K562 (cell line): ENCODE data around the gene TIGAR. TPM values are rescaled to one million over a fixed set of nuclear protein-coding genes. Genes with fewer than 3 reads are reported as not detected.
A peak's percentile ranks its signal among the peaks of the same experiment; 100 is the strongest.

Source experiments
- ASH1L ChIP-seq: fragments of 450-650 bp; IDR thresholded peaks from 2 replicates; pipeline ENCODE4 v1.6.1; 2018; ENCODE audit warnings: borderline replicate concordance, mild to moderate bottlenecking, low read depth; ENCODE audit not compliant: partially characterized antibody
- CCAR2 ChIP-seq: fragments of 200-400 bp; formaldehyde crosslinking; IDR thresholded peaks from 2 replicates; pipeline ENCODE4 v1.6.1; 2017; ENCODE audit warnings: mild to moderate bottlenecking, low read depth, low read length
- DACH1 ChIP-seq: fragments of 450-650 bp; IDR thresholded peaks from 2 replicates; pipeline ENCODE4 v1.6.1; 2018; ENCODE audit not compliant: partially characterized antibody
- EHMT2 ChIP-seq: fragments of 450-650 bp; IDR thresholded peaks from 2 replicates; pipeline ENCODE4 v1.6.1; 2018; ENCODE audit warnings: antibody characterized with exemption
- ESRRB ChIP-seq: fragments of 250-450 bp; sonication (Bioruptor Pico); IDR thresholded peaks from 2 replicates; pipeline ENCODE4 v1.5.0; 2020; ENCODE audit warnings: mild to moderate bottlenecking, moderate library complexity, borderline replicate concordance
- FOXA1 ChIP-seq: fragments of 450-650 bp; IDR thresholded peaks from 2 replicates; pipeline ENCODE4 v1.6.1; 2016; ENCODE audit warnings: mild to moderate bottlenecking, borderline replicate concordance
- KDM1A ChIP-seq, 2 experiments: fragments of 450-650 bp; IDR thresholded peaks; 2 replicates each; pipeline ENCODE4 v1.6.1; 2016; ENCODE audit warnings: mild to moderate bottlenecking in 2 of 2
- KLF10 ChIP-seq: fragments of 250-450 bp; sonication (Bioruptor Pico); IDR thresholded peaks from 2 replicates; pipeline ENCODE4 v1.6.1; 2021; ENCODE audit warnings: matching md5 sums
- MTF1 ChIP-seq: fragments of 250-450 bp; sonication (Bioruptor Pico); IDR thresholded peaks from 2 replicates; pipeline ENCODE4 v1.9.0; 2021; ENCODE audit warnings: moderate library complexity, mild to moderate bottlenecking, inconsistent platforms, borderline replicate concordance
- NR1H2 ChIP-seq: sonication (generic); formaldehyde crosslinking; IDR thresholded peaks from 2 replicates; pipeline ENCODE4 v1.4.0; 2020; ENCODE audit warnings: mild to moderate bottlenecking, missing genetic modification reagents
- PYGO2 ChIP-seq: fragments of 450-650 bp; IDR thresholded peaks from 2 replicates; pipeline ENCODE4 v1.6.1; 2016; ENCODE audit warnings: mild to moderate bottlenecking, missing genetic modification characterization, moderate library complexity, missing compliant biosample characterization
- SOX6 ChIP-seq: fragments of 450-650 bp; IDR thresholded peaks from 2 replicates; pipeline ENCODE4 v1.6.1; 2014; ENCODE audit warnings: mild to moderate bottlenecking
- SRSF1 ChIP-seq: fragments of 200-400 bp; formaldehyde crosslinking; IDR thresholded peaks from 2 replicates; pipeline ENCODE4 v1.6.1; 2017; ENCODE audit warnings: mild to moderate bottlenecking, low read depth, low read length, moderate library complexity
- TCF7L2 ChIP-seq: fragments of 150-350 bp; IDR thresholded peaks from 2 replicates; pipeline ENCODE4 v1.6.1; 2016; ENCODE audit warnings: low read depth, mild to moderate bottlenecking, low read length, moderate library complexity
- TCFL5 ChIP-seq: fragments of 250-450 bp; sonication (Bioruptor Pico); conservative IDR thresholded peaks from 2 replicates; pipeline ENCODE4 v1.6.1; 2021; ENCODE audit warnings: mild to moderate bottlenecking, moderate library complexity, matching md5 sums
- TEAD4 ChIP-seq, 2 experiments: sonication (generic) in 1 of 2; formaldehyde crosslinking in 1 of 2; IDR thresholded peaks; 2 replicates each; pipeline versions ENCODE4 v1.6.1 to v1.8.0; 2012 to 2022; ENCODE audit warnings: borderline replicate concordance in 1 of 2, inconsistent platforms in 1 of 2, low read length in 1 of 2, mild to moderate bottlenecking in 1 of 2, missing genetic modification reagents in 1 of 2
- XRCC4 ChIP-seq: IDR thresholded peaks from one replicate; pipeline ENCODE4 v1.6.1; 2011; ENCODE audit not compliant: insufficient read depth, insufficient read length; ENCODE audit errors: extremely low read depth
- ZC3H11A ChIP-seq: IDR thresholded peaks from 2 replicates; pipeline ENCODE4 v1.6.1; 2012; ENCODE audit warnings: low read depth, low read length, improper control_type of control experiment
- ZNF695 ChIP-seq: fragments of 450-650 bp; formaldehyde crosslinking; IDR thresholded peaks from 2 replicates; pipeline ENCODE4 v1.4.0; 2020; ENCODE audit warnings: mild to moderate bottlenecking, moderate library complexity
- ZNF778 ChIP-seq: fragments of 450-650 bp; formaldehyde crosslinking; IDR thresholded peaks from 2 replicates; pipeline ENCODE4 v1.4.0; 2020; ENCODE audit warnings: mild to moderate bottlenecking, moderate library complexity
- polyA plus RNA-seq, 8 experiments: library from polyadenylated mRNA; depleted of rRNA in 4 of 8; stranded (reverse) in 5 of 8; unstranded in 3 of 8; fragments of >200 nt; fragmentation: Nextera tagmentation in 2 of 8; fragmentation: Illumina TruSeq in 1 of 8; extraction: Ambion mirVana in 2 of 8; extraction: Trizol in 1 of 8; gene quantifications; 2 replicates each; pipeline versions ENCODE4 v1.2.1 to v1.2.3, GENCODE V29; 2011 to 2014; ENCODE audit warnings: inconsistent platforms in 1 of 8, missing spikeins in 1 of 8
- total RNA-seq, 7 experiments: library from RNA; depleted of rRNA in 6 of 7; stranded (reverse); fragments of >200 nt in 6 of 7; fragmentation: Illumina TruSeq in 2 of 7; extraction: Trizol in 2 of 7; gene quantifications; 2 replicates each; pipeline versions ENCODE4 v1.2.1 to v1.2.3, GENCODE V29; 2011 to 2021; ENCODE audit warnings: low replicate concordance in 1 of 7
- TF ChIP-seq, protein P1 (sequence below): sonication (generic); formaldehyde crosslinking; IDR thresholded peaks from 2 replicates; pipeline ENCODE4 v1.8.1; 2023; ENCODE audit warnings: mild to moderate bottlenecking, missing genetic modification reagents, moderate library complexity
- TF ChIP-seq, protein P2 (sequence below), 3 experiments: fragments of 200-800 bp in 1 of 3; sonication (Bioruptor generic) in 1 of 3; sonication (generic) in 1 of 3; formaldehyde crosslinking in 1 of 3; IDR thresholded peaks; 2 replicates each; pipeline versions ENCODE4 v1.6.1 to v1.8.0; 2016 to 2022; ENCODE audit warnings: mild to moderate bottlenecking in 2 of 3, missing compliant biosample characterization in 2 of 3, missing genetic modification characterization in 2 of 3, missing genetic modification reagents in 1 of 3
- TF ChIP-seq, protein P3 (sequence below): fragments of 250-450 bp; sonication (Bioruptor Pico); IDR thresholded peaks from 2 replicates; pipeline ENCODE4 v1.8.0; 2021; ENCODE audit warnings: moderate library complexity, mild to moderate bottlenecking, inconsistent platforms
- TF ChIP-seq, protein P4 (sequence below): sonication (generic); formaldehyde crosslinking; IDR thresholded peaks from 2 replicates; pipeline ENCODE4 v1.8.0; 2022; ENCODE audit warnings: missing genetic modification reagents, mild to moderate bottlenecking, borderline replicate concordance

TIGAR gene
- total and polyA plus RNA-seq, 9 of the 15 experiments (the other 6 are each of a cell fraction or from before 2014, with no cell fraction given), result 0.11 to 1.0 (median 0.53) TPM; not detected in 2

DNA sequence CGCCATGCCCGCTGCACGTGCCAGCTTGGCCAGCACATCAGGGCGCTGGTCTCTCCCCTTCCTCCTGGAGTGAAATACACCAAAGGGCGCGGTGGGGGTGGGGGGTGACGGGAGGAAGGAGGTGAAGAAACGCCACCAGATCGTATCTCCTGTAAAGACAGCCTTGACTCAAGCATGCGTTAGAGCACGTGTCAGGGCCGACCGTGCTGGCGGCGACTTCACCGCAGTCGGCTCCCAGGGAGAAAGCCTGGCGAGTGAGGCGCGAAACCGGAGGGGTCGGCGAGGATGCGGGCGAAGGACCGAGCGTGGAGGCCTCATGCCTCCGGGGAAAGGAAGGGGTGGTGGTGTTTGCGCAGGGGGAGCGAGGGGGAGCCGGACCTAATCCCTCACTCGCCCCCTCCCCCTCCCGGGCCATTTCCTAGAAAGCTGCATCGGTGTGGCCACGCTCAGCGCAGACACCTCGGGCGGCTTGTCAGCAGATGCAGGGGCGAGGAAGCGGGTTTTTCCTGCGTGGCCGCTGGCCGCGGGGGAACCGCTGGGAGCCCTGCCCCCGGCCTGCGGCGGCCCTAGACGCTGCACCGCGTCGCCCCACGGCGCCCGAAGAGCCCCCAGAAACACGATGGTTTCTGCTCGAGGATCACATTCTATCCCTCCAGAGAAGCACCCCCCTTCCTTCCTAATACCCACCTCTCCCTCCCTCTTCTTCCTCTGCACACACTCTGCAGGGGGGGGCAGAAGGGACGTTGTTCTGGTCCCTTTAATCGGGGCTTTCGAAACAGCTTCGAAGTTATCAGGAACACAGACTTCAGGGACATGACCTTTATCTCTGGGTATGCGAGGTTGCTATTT is 48.4 kb upstream of the TIGAR start (continued):
- TF ChIP-seq XRCC4 (no peak), MTF1 (CRISPR knock-in tag) (no peak), KDM1A (IDR thresholded peaks at IDR 0.05) (peak in 1 of 2 experiments; percentile 39; a peak in 1 of 4 replicates), EHMT2 (no peak), ZNF778 (CRISPR knock-in tag) (no peak), CCAR2 (no peak), DACH1 (no peak), TCF7L2 (no peak), ZNF695 (CRISPR knock-in tag) (no peak), TCFL5 (CRISPR knock-in tag) (no peak), PYGO2 (tag) (no peak), KLF10 (no peak), FOXA1 (no peak), ASH1L (no peak), SRSF1 (no peak), SOX6 (peak; percentile 34; the same call in 1 of the 2 replicates), NR1H2 (no peak), ESRRB (no peak), ZC3H11A (no peak), TEAD4 (IDR thresholded peaks at IDR 0.05; ENCODE audit: low read length) (no peak), TEAD4 (CRISPR knock-in tag; IDR thresholded peaks at IDR 0.05; ENCODE audit: borderline replicate concordance) (no peak)
- TF ChIP-seq, protein P1, sequence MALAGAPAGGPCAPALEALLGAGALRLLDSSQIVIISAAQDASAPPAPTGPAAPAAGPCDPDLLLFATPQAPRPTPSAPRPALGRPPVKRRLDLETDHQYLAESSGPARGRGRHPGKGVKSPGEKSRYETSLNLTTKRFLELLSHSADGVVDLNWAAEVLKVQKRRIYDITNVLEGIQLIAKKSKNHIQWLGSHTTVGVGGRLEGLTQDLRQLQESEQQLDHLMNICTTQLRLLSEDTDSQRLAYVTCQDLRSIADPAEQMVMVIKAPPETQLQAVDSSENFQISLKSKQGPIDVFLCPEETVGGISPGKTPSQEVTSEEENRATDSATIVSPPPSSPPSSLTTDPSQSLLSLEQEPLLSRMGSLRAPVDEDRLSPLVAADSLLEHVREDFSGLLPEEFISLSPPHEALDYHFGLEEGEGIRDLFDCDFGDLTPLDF (CRISPR knock-in tag), result no peak
- TF ChIP-seq, protein P2, sequence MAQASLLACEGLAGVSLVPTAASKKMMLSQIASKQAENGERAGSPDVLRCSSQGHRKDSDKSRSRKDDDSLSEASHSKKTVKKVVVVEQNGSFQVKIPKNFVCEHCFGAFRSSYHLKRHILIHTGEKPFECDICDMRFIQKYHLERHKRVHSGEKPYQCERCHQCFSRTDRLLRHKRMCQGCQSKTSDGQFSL (CRISPR knock-in tag; IDR thresholded peaks at IDR 0.05), result peak; percentile 44; the same call in 1 of the 2 replicates
- TF ChIP-seq, protein P2 (tag; IDR thresholded peaks at IDR 0.05), result no peak; a peak in 1 of 4 replicates
- TF ChIP-seq, protein P3, sequence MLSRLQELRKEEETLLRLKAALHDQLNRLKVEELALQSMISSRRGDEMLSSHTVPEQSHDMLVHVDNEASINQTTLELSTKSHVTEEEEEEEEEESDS (CRISPR knock-in tag), result no peak
- TF ChIP-seq, protein P4, sequence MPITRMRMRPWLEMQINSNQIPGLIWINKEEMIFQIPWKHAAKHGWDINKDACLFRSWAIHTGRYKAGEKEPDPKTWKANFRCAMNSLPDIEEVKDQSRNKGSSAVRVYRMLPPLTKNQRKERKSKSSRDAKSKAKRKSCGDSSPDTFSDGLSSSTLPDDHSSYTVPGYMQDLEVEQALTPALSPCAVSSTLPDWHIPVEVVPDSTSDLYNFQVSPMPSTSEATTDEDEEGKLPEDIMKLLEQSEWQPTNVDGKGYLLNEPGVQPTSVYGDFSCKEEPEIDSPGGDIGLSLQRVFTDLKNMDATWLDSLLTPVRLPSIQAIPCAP, result no peak
